Islet precursor cell (in vitro differentiated cells): ENCODE data around the gene SCYGR2.

Source experiments
- DNase-seq: peaks from one replicate; pipeline ENCODE4 v3.0.0-alpha.2; 2018

Gene SCYGR2

GRCh38 chr2:227613272-227613660 is 14.6 kb downstream of the SCYGR2 start:
- DNase-seq: no peak

GRCh38 chr2:227614246-227614645 is 15.6 kb downstream of the SCYGR2 start:
- no peak for DNase-seq

- DNase-seq: no peak
Measured at GRCh38 chr2:227614740-227615139, 16.0 kb downstream of the SCYGR2 start, which contains the start of gene SCYGR3. SCYGR3 (minus strand) TSS chr2:227614840; CDS start chr2:227614840, 0 bp downstream.

GRCh38 chr2:227615181-227615580 is 16.5 kb downstream of the SCYGR2 start:
- no peak for DNase-seq

GRCh38 chr2:227615906-227616305 is 17.2 kb downstream of the SCYGR2 start:
- DNase-seq: no peak

- no peak for DNase-seq
Measured at GRCh38 chr2:227616631-227617030, 17.9 kb downstream of the SCYGR2 start.

- DNase-seq: no peak
Measured at GRCh38 chr2:227617316-227618230, 18.9 kb downstream of the SCYGR2 start, which contains the start of gene SCYGR4. SCYGR4 (plus strand) TSS chr2:227617498; CDS start chr2:227617498, 0 bp downstream.

GRCh38 chr2:227623226-227623625 is 24.5 kb downstream of the SCYGR2 start:
- DNase-seq: no peak

GRCh38 chr2:227625420-227625819 is 26.7 kb downstream of the SCYGR2 start:
- no peak for DNase-seq

- no peak for DNase-seq
Measured at GRCh38 chr2:227626580-227627151, 28.0 kb downstream of the SCYGR2 start.

GRCh38 chr2:227627769-227628168 is 29.1 kb downstream of the SCYGR2 start:
- no peak for DNase-seq

- no peak for DNase-seq
Measured at GRCh38 chr2:227629435-227629834, 30.7 kb downstream of the SCYGR2 start.

- no peak for DNase-seq
Measured at GRCh38 chr2:227630322-227630721, 31.6 kb downstream of the SCYGR2 start.

GRCh38 chr2:227632827-227633226 is 34.1 kb downstream of the SCYGR2 start:
- DNase-seq: no peak

GRCh38 chr2:227634201-227634600 is 35.5 kb downstream of the SCYGR2 start:
- no peak for DNase-seq

GRCh38 chr2:227642656-227643055 is 44.0 kb downstream of the SCYGR2 start:
- DNase-seq: peak; percentile 69

GRCh38 chr2:227643990-227644551 is 45.4 kb downstream of the SCYGR2 start:
- no peak for DNase-seq
